OCI-LY7 (cell line): ENCODE data around the gene CXCL6. TPM values are rescaled to one million over a fixed set of nuclear protein-coding genes. Genes with fewer than 3 reads are reported as not detected.

Experiments
- BruUV-seq: library from RNA; stranded (reverse); fragments of 400-500 nt; replicated peaks from 2 replicates; lab custom pipeline; 2021; lab: Mats Ljungman, UMichigan
- CTCF ChIA-PET: fragments of 300-600 bp; sonication (Branson Sonifier 250); formaldehyde crosslinking; loops from one replicate; lab custom pipeline; 2022; ENCODE audit warnings: antibody characterized with exemption; ENCODE audit not compliant: unreplicated experiment; lab: Charles Lee
- POLR2A ChIA-PET: fragments of 300-600 bp; sonication (Branson Sonifier 250); formaldehyde crosslinking; loops from one replicate; lab custom pipeline; 2022; ENCODE audit warnings: antibody characterized with exemption; lab: Charles Lee
- DNase-seq: peaks from one replicate; pipeline ENCODE4 v3.0.0-alpha.2; 2015; ENCODE audit warnings: low spot score
- H2AFZ ChIP-seq: fragments of 200-600 bp; sonication (generic), shearing (Covaris generic); 2 replicates; pipeline ENCODE4 v1.6.1; 2014; ENCODE audit warnings: mild to moderate bottlenecking, antibody characterized with exemption, low read length, moderate library complexity
- H3K27ac ChIP-seq: fragments of 200-600 bp; sonication (generic); 2 replicates; pipeline ENCODE4 v1.5.1; 2014; ENCODE audit warnings: mixed run types, low read depth, mild to moderate bottlenecking, moderate library complexity, low read length, inconsistent platforms; ENCODE audit not compliant: poor library complexity, severe bottlenecking
- H3K36me3 ChIP-seq: fragments of 200-600 bp; sonication (generic); 2 replicates; pipeline ENCODE4 v1.6.1; 2014; ENCODE audit warnings: mild to moderate bottlenecking, antibody characterized with exemption, low read length, moderate library complexity, mixed read lengths; ENCODE audit not compliant: insufficient read depth
- H3K4me1 ChIP-seq: fragments of 200-600 bp; sonication (generic); 2 replicates; pipeline ENCODE4 v1.5.1; 2014; ENCODE audit warnings: mild to moderate bottlenecking, low read length; ENCODE audit not compliant: insufficient read depth, poor library complexity, severe bottlenecking
- H3K4me2 ChIP-seq: fragments of 200-600 bp; sonication (generic); 2 replicates; pipeline ENCODE4 v1.6.1; 2014; ENCODE audit warnings: mild to moderate bottlenecking, low read length
- H3K4me3 ChIP-seq: fragments of 200-600 bp; sonication (generic); 2 replicates; pipeline ENCODE4 v1.5.1; 2014; ENCODE audit warnings: mild to moderate bottlenecking, low read depth, low read length; ENCODE audit not compliant: poor library complexity, severe bottlenecking
- H3K79me2 ChIP-seq: fragments of 200-600 bp; sonication (generic); 2 replicates; pipeline ENCODE4 v1.6.1; 2016; ENCODE audit warnings: low read depth, mild to moderate bottlenecking, low read length, moderate library complexity, mixed read lengths; ENCODE audit not compliant: insufficient read depth
- H3K9me2 ChIP-seq: fragments of 200-600 bp; sonication (generic); 2 replicates; pipeline ENCODE4 v1.6.1; 2016; ENCODE audit warnings: mild to moderate bottlenecking, low read length, mixed read lengths; ENCODE audit not compliant: insufficient read depth
- H3K9me3 ChIP-seq: fragments of 200-600 bp; sonication (generic); 2 replicates; pipeline ENCODE4 v1.6.1; 2014; ENCODE audit warnings: mild to moderate bottlenecking, mixed run types, low read length, mixed read lengths
- H4K20me1 ChIP-seq: fragments of 200-600 bp; sonication (generic); 2 replicates; pipeline ENCODE4 v1.6.1; 2014; ENCODE audit warnings: mild to moderate bottlenecking, antibody characterized with exemption, low read length, moderate library complexity, mixed read lengths; ENCODE audit not compliant: insufficient read depth
- EZH2phosphoT487 ChIP-seq: fragments of 200-600 bp; sonication (generic); IDR thresholded peaks from 2 replicates; pipeline ENCODE4 v1.6.1; 2018; ENCODE audit warnings: low read depth, borderline replicate concordance, mild to moderate bottlenecking, mixed run types, antibody characterized with exemption, low read length, moderate library complexity, mixed read lengths
- intact Hi-C: fragments of 100-400 bp; cut with micrococcal nuclease; formaldehyde crosslinking; loops from one replicate; pipeline ENCODE4 v1.10.0; 2022; ENCODE audit not compliant: unreplicated experiment
- total RNA-seq, 2 experiments: library from RNA; depleted of rRNA in 1 of 2; stranded (reverse); fragments of >200 nt in 1 of 2; shearing (Covaris generic) in 1 of 2; gene quantifications; 2 replicates each; pipeline ENCODE4 v1.2.3, GENCODE V29; 2014 to 2022
- TF ChIP-seq, protein P1 (sequence below): fragments of 200-600 bp; sonication (generic); conservative IDR thresholded peaks from 2 replicates; pipeline ENCODE4 v1.5.1; 2014; ENCODE audit warnings: mild to moderate bottlenecking, antibody characterized with exemption, low read length, moderate library complexity, mixed read lengths

The CXCL6 gene
- total RNA-seq, 2 experiments from 2014 or later: not detected

DNA sequence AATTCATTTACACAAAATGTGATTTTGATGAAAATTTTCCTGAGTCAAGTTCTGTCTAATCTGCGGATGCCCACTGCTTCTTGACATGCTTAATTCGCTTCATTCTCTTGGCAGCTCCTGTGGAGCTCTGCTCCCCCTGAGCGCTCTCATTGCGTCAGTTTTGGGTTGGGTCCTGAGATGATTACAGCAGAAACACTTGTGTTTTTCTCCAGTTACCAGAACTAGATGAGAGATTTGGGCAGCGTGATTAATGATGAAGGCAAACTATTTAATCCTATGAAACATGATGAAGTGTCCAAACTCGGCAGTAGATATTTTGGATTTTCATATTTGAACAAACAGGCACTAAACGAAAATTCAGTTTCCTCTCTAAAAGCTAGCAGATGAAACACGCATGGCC is 28.5 kb downstream of the CXCL6 start:
- H3K4me3 ChIP-seq: no peak overlapping the region
- TF ChIP-seq EZH2phosphoT487: no peak
- TF ChIP-seq, protein P1, sequence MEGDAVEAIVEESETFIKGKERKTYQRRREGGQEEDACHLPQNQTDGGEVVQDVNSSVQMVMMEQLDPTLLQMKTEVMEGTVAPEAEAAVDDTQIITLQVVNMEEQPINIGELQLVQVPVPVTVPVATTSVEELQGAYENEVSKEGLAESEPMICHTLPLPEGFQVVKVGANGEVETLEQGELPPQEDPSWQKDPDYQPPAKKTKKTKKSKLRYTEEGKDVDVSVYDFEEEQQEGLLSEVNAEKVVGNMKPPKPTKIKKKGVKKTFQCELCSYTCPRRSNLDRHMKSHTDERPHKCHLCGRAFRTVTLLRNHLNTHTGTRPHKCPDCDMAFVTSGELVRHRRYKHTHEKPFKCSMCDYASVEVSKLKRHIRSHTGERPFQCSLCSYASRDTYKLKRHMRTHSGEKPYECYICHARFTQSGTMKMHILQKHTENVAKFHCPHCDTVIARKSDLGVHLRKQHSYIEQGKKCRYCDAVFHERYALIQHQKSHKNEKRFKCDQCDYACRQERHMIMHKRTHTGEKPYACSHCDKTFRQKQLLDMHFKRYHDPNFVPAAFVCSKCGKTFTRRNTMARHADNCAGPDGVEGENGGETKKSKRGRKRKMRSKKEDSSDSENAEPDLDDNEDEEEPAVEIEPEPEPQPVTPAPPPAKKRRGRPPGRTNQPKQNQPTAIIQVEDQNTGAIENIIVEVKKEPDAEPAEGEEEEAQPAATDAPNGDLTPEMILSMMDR: no peak
- intact Hi-C loops: no loop called here
- H2AFZ ChIP-seq: no peak overlapping the region
- H3K36me3 ChIP-seq: no peaks in the 10 kb centered on the region
- DNase-seq: no peak
- no peaks in the 10 kb centered on the region for H3K4me1 ChIP-seq
- H3K27ac ChIP-seq: no peak overlapping the region
- ChIA-PET CTCF (no interaction called here), POLR2A (interaction anchor here (0.5 to 0.7 kb wide), 2 partner anchors 179 to 1251 kb away, joined by 3 to 4 read pairs; no protein-coding TSS in a partner anchor)
- no peaks in the 10 kb centered on the region for H3K9me3 ChIP-seq
- no peak overlapping the region for H3K4me2 ChIP-seq
- H3K9me2 ChIP-seq: no peaks in the 10 kb centered on the region
- H4K20me1 ChIP-seq: no peaks in the 10 kb centered on the region
- no TSS peak for BruUV-seq
- no peaks in the 10 kb centered on the region for H3K79me2 ChIP-seq

DNA sequence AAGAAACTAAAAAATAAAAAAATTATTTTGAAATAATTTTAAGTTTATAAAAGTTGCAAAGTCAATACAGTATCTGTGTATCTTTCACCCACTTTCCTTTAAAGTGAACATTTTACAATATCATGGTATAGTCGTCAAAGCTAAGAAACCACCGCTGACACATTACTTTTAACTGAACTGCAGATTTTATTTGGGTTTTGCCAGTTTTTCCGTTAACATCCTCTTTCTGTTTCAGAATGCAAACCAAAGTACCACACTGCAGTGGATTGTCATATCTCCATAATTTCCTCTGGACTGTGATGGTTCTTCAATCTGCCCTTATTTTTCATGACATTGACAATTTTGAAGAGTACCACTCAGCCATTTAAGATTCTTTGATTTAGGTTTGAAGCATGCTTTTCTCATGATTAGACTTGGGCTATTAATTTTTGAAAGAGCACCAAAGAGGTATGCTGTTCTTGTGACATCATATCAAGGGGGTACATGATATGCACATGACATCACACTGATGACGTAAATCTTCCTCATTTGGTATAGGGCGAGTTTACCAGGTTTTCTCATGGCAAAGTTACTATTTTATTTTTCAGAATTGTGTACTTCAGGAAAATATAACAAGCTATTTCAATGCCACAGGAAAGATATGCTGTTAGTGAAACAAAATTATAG is 29.1 kb downstream of the CXCL6 start:
- Histone ChIP-seq H3K9me2 (no peaks in the 10 kb centered on the region), H3K36me3 (no peaks in the 10 kb centered on the region), H3K4me3 (no peak overlapping the region), H3K79me2 (no peaks in the 10 kb centered on the region), H3K9me3 (no peaks in the 10 kb centered on the region), H2AFZ (no peak overlapping the region), H4K20me1 (no peaks in the 10 kb centered on the region), H3K27ac (no peak overlapping the region), H3K4me1 (no peaks in the 10 kb centered on the region), H3K4me2 (no peak overlapping the region)
- ChIA-PET POLR2A (interaction anchor here (0.6 kb wide), 1 partner anchor 1057 kb away, joined by 4 read pairs; no protein-coding TSS in a partner anchor), CTCF (no interaction called here)
- no TSS peak for BruUV-seq
- intact Hi-C loops: no loop called here
- DNase-seq: no peak
- TF ChIP-seq EZH2phosphoT487: no peak
- TF ChIP-seq, protein P1: no peak

DNA sequence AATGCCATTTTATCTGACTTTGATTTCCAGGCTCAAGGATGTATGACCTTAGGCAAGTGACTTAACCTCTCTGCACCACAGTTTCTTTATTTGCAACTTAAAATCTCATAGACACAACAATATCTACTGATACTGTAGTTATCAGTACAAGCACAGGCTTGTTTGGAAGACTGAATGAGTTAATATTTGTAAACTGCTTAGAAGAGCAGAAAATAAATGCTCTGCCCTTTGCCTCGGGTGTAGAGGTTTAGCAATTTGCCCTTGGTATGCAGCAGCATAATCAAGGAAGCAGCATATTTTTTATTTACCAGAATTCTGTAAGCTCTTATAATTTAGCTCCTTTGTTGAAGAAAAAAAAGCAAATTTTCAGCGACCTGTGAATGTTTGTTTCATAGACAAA is 29.8 kb downstream of the CXCL6 start:
- no peaks in the 10 kb centered on the region for H3K36me3 ChIP-seq
- H4K20me1 ChIP-seq: no peaks in the 10 kb centered on the region
- H3K79me2 ChIP-seq: no peaks in the 10 kb centered on the region
- no peak overlapping the region for H3K4me2 ChIP-seq
- no peaks in the 10 kb centered on the region for H3K9me2 ChIP-seq
- TF ChIP-seq EZH2phosphoT487: no peak
- TF ChIP-seq, protein P1: no peak
- ChIA-PET CTCF (no interaction called here), POLR2A (no interaction called here)
- H3K4me3 ChIP-seq: no peak overlapping the region
- H3K9me3 ChIP-seq: no peaks in the 10 kb centered on the region
- H2AFZ ChIP-seq: no peak overlapping the region
- no peak overlapping the region for H3K27ac ChIP-seq
- H3K4me1 ChIP-seq: no peaks in the 10 kb centered on the region
- intact Hi-C loops: no loop called here
- BruUV-seq: no TSS peak
- DNase-seq: no peak
